Left cardiac atrium (tissue), 4 donors: ENCODE measurements around the gene RPL28. TPM values are rescaled to one million over a fixed set of nuclear protein-coding genes. Genes with fewer than 3 reads are reported as not detected.
A peak's percentile ranks its signal among the peaks of the same experiment; 100 is the strongest.

Experiments
- ATAC-seq, 2 donors: fragments of 200-7000 bp; cut with Tn5 transposase; one replicate each; pipeline ENCODE4 v1.9.1; 2020; ENCODE audit warnings: mild to moderate bottlenecking in 2 of 2, moderate library complexity in 2 of 2
- DNase-seq: peaks from one replicate; pipeline ENCODE4 v3.0.0-alpha.2; 2020
- intact Hi-C, 2 donors: fragments of 100-400 bp; cut with DNase I; formaldehyde crosslinking; loops; one replicate each; pipeline versions ENCODE4 v1.14.1 to v1.15.1; 2022 to 2023
- total RNA-seq, 2 donors: library from RNA; stranded (reverse); fragmentation: NEBNext Ultra II Directional; extraction: Animal tissue kit (Norgen Biotek cat#: 25700); gene quantifications; one replicate each; pipeline ENCODE4 v1.2.1, GENCODE V29; 2021
- donor health status: DM: no; HTN: yes; CAD: no.
- donor health status: DM: no; HTN: yes; CAD: no; lungs with severe emphysema.
- donor health status: DM: yes; HTN: yes; CAD: no.
- donor health status: Dilated cardiomyopathy.

RPL28 gene
- total RNA-seq, 2 donors from 2014 or later: 789 to 866 TPM

GRCh38 chr19:55369653-55370304 is 16.0 kb upstream of the RPL28 start:
- ATAC-seq: peak; percentile 42 to 54
- intact Hi-C loops: no loop called here
- no peak for DNase-seq

- ATAC-seq (peak in 1 of 2 donors; percentile 10), DNase-seq (no peak)
- intact Hi-C loops: no loop called here
Observed at GRCh38 chr19:55370305-55370988, 15.3 kb upstream of the RPL28 start, which contains the start of gene IL11. IL11 (minus strand) TSS chr19:55370463; CDS start chr19:55370310, 153 bp downstream.

DNA sequence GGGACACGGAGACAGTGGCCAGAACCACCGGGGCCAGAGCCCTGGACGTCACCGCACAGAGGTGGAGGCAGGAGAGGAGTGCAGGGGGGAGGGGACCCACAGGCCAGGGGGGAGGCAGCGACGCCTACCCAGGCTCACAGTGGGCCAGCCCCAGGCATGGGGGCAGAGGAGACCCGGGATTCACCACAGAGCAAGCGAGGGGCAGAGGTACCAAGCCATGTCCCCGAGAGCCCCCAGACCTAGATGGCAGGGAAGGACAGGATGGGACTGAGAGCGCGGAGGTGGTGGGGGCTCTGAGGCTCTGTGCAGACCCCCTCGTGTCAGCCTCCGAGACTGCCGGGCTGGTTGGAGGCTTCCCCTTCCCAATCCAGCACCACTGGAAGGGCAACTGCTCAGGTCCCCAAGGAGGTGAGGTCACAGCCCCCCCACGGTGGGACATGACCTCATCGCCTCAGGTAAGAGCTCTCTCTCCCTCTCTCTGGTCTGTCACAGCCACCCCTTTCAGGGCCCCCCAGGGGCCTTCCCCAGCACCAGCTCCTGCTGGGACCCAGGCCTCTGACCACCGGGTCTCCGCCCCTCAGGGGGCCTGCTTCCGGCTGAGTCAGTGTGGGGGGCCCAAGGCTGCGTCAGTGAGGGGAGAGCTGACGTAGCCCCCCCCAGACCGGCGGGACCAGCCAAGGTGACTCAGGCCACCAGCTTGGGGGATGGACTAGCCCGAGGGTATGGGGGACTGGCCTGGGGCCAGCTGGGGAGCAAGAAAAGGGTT is 13.2 kb upstream of the RPL28 start:
- DNase-seq (no peak), ATAC-seq (no peak)
- intact Hi-C loops: no loop called here

GRCh38 chr19:55373306-55373992 is 12.3 kb upstream of the RPL28 start:
- ATAC-seq (no peak), DNase-seq (no peak)
- intact Hi-C loops: no loop called here

DNA sequence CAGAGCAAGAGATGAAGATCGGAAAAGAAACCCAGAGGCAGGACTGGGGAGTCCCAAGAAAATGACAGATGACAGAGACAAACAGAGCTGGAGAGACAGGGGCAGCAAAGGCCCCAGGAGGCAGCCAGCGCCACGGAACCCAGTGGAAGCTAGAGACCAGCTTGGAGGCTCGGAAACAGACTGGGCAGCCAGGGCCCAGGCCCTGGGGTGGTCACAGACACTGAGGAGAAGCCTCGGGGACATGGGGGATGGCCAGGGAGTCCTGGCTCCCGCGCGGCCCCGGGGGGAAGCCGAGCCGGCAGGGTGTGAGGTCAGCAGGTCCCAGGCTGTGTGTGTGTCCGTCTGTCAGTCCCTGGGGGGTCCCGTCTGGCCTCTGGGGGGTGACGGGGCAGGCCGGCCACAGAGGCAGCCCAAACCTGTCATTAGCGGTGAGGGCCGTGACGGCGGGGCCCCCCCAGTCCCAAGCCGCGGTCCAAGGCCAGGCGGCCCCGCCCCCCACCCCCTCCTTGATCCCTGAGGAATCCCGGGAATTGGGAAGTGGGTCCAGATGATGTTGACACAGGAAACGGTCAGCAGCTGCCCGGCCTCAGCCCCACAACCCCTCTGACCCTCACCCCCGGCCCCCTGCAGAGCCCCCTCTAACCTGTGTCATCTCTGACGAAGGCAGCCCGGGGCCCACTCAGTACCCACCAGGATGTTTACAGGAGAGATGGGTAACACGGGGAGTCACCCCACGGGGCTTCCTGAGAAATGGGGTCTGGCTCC is 11.6 kb upstream of the RPL28 start:
- ATAC-seq (no peak), DNase-seq (no peak)
- intact Hi-C loops: no loop called here

DNA sequence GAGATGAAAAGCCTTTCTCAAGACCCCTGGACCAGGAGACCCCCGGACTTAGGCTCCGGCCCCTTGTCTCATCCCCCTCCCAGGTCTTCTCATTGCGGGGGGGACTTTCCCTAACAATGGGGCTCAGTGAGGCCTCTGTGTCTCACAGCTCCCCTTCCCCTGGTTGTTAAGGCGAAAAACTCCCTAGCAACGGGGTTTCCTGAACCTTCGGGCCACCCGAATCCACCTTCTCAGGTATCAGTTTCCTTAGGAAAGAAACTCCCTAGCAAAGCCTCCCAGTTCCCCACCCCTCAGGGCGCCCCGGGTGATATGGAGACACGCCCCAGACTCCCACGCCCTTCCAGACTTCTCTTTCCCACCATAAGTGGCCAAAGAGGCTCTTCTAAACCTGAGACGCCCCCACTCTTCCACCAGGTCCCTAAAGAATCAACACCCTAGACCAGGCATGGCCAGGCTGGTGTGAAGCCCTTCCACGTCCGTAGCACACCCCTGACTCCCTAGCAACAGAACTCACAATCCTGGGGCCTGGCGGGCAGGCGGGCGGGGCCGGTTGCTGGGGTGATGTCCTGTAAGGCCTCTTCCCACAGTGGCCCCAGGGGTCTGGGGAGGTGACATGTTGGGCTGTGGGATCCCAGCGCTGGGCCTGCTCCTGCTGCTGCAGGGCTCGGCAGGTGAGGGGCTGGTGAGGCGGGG is 9.3 kb upstream of the RPL28 start, which contains the start of gene TMEM190:
TMEM190 (plus strand) TSS at position 586 of the 693 bp plus-strand sequence; CDS start at position 614, 28 bp downstream.
- DNase-seq (no peak), ATAC-seq (no peak)
- intact Hi-C loops: no loop called here

DNA sequence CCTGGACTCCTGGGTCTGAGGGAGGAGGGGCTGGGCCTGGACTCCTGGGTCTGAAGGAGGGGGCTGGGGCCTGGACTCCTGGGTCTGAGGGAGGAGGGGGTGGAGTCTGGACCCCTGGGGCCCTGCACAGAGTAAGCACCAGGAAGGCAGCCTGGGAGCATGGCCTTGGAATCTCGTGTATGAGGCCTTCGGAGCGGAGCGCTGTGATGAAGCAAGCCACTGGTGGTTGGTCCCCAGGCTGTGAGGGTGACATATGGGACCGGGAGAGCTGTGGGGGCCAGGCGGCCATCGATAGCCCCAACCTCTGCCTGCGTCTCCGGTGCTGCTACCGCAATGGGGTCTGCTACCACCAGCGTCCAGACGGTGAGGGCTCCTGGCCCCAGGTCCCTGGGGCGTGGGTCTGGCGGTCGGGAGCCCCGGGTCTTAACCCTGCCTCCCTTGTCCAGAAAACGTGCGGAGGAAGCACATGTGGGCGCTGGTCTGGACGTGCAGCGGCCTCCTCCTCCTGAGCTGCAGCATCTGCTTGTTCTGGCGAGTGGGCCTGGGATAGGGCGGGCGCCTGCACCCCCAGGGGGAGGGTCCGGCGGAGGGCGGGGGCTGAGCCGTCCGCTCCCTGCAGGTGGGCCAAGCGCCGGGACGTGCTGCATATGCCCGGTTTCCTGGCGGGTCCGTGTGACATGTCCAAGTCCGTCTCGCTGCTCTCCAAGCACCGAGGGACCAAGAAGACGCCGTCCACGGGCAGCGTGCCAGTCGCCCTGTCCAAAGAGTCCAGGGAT is 8.2 kb upstream of the RPL28 start:
- ATAC-seq (peak in 1 of 2 donors; percentile 23), DNase-seq (no peak)
- intact Hi-C loops: no loop called here

- no peak for ATAC-seq
- DNase-seq: no peak
- intact Hi-C loops: no loop called here
Observed at GRCh38 chr19:55379174-55379573, 6.6 kb upstream of the RPL28 start.

DNA sequence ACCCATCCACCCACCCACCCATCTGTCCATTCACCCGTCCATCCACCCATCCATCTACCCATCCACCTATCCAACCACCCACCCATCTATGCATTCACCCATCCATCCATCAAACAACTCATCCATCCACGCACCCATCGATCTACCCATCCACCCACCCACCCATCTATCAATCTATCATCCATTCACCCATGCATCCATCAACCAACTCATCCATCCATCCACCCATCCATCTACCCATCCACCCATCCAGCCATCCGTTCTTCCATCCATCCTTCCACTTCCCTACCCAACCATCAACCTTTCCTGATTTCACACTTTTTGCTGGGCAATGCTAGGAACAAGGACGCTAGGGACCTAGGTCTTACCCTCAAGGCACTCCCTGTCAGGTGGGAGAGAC is 3.7 kb upstream of the RPL28 start:
- DNase-seq: no peak
- no peak for ATAC-seq
- intact Hi-C loops: loop anchor here (5.0 to 10.0 kb wide), 3 partner anchors 40 to 80 kb away; no protein-coding TSS in a partner anchor

DNA sequence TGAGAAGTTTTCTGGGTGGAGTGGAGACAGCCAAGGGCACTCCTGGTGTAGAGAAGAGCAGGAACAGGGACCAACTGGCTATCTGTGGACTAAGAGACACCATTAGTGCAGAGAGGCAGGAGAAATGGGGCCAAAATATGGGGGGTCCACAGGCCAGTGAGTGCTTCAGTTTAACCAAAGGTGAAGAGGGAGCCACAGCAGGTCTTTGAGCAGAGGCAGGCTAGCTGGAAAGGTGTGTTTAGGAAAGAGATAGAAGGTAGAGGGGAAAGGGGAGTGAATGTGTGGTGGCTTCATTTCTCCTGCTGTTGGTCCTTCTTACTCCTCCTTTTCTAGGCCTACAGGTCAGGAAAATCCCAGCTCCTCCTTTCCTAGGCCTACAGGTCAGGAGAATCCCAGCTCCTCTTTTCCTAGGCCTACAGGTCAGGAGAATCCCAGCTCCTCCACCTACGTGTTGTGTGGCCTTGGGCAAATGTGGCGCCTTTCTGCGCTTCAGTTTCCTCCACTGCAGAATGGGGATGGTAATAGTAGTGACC is 3.1 kb upstream of the RPL28 start:
- DNase-seq (no peak), ATAC-seq (no peak)
- intact Hi-C loops: loop anchor here (5.0 to 10.0 kb wide), 3 partner anchors 40 to 80 kb away; no protein-coding TSS in a partner anchor

- peak; percentile 1 to 23 for ATAC-seq
- peak; percentile 59 for DNase-seq
- intact Hi-C loops: loop anchor here (5.0 to 10.0 kb wide), 3 partner anchors 41 to 81 kb away; no protein-coding TSS in a partner anchor
Observed at GRCh38 chr19:55383279-55384130, 2.2 kb upstream of the RPL28 start.

DNA sequence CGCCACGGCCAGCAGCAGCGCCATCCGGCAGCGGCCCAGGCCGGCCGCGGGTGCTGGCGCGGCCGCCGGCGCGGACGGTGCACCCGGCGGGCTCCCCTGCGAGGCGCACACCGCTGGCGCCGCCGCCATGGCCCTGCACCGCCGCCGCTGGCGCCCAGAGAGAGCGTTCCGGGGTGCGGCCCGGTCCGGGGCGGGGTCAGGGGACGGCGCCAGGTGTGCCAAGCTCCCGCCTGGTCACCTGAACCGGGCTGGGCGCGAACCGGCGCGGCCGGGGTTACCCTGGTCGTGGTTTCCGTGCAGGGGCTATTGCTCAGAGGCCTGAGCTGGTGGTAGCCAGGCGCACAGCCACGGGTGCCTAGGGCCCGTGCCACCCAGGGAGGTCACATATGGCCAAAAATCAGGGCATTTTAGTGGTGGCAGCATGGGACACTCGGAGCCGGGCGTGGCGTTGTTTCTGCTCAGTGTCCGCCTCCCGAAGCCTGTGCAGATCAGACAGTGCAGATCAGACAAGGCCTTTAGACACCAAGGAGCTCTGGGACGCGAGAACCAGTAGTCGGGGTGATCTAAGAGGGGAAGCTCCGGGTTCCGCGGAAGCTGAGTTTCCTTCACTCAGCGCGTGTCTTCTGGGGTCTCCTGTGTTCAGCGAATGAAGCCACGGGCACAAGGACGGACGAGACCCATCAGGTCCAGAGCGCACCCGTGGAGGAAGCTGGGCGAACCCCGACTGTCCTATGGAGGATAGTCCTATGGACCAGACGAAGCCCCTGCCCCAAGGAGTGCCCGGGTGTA is 1.4 kb upstream of the RPL28 start, which contains the start of gene TMEM238:
TMEM238 (minus strand) TSS at position 162 of the 789 bp plus-strand sequence; CDS start at position 129, 33 bp downstream.
- DNase-seq (no peak), ATAC-seq (peak in 1 of 2 donors; percentile 0)
- intact Hi-C loops: loop anchor here (5.0 to 10.0 kb wide), 3 partner anchors 42 to 82 kb away; no protein-coding TSS in a partner anchor

DNA sequence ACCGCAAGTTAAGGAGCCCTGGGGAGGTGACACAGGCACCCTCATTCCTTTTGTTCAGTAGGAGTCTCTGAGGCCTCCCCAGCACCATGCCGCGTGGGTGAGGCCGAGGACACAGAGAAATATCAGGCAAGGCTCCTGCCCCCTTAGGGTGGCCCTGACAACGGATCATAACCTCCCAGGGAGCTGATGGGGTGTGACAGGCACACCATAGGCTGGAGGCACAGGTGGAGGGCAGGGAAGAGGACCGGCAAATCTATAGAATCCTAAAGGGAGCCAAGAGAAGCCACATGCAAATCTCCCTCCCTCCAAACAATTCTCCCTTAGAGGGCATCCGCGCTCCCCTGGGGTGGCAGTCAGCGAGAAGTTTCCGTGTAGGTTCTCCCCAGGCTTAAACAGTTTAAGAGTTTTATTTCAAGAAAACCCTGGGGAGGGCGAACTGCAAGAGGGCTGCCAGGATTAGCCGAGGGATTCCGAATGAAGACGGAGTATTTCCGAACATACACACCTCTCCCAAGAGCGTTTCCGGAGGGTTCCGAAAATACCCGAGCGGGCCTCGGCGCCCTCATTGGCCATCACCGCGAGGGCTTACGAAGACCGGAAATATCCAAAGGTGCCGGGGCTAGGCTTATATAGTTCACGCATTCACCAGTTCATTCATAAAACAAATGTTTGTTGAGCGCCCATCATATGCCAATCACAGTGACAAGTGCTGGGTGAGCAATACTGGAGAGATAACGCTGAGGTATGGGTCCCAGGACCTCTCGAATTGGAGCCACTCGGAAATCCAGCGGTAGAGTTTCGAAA is 610 bp upstream of the RPL28 start:
- ATAC-seq (peak; percentile 88 to 89), DNase-seq (peak; percentile 97)
- intact Hi-C loops: loop anchor here (5.0 to 10.0 kb wide), 3 partner anchors 43 to 83 kb away; no protein-coding TSS in a partner anchor

DNA sequence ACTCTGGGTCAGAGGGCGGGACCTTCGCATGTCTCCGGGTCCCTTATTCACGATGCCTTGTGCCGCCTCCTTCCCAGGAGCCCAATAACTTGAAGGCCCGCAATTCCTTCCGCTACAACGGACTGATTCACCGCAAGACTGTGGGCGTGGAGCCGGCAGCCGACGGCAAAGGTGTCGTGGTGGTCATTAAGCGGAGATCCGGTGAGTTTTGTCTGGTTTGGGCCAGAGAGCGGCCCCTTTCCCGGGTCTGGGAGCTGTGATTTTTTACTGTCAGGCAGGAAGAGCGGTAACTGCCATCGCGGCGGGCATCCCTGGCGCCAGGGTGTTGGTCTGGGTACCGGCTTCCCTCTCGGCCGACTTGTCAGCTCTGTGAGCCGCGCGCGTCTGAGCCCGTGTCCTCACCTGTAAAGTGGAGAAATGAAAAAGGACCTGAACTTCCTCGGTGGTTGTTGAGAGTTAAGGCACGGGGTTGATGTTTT is 800 bp downstream of the RPL28 start:
- ATAC-seq (no peak), DNase-seq (no peak)
- intact Hi-C loops: loop anchor here in 1 of 2 donors (10.0 kb wide), 1 partner anchor 82 kb away; no protein-coding TSS in a partner anchor
